Transverse colon (tissue), 3 donors: ENCODE data around the gene KREMEN1.

Experiments
- CTCF ChIP-seq, 5 experiments: fragments of 200-600 bp in 3 of 5; fragments of 450-650 bp in 2 of 5; sonication (generic) in 3 of 5; IDR thresholded peaks; 1 replicate in 2 of 5; 2 replicates in 3 of 5; pipeline ENCODE4 v1.5.1; 2016 to 2017; ENCODE audit warnings: antibody characterized with exemption in 5 of 5, inconsistent platforms in 3 of 5, mild to moderate bottlenecking in 2 of 5, moderate library complexity in 1 of 5
- EP300 ChIP-seq: sonication (generic); formaldehyde crosslinking; IDR thresholded peaks from one replicate; pipeline ENCODE4 v1.6.1; 2017; ENCODE audit warnings: antibody characterized with exemption, low read depth
- POLR2A ChIP-seq: fragments of 450-650 bp; IDR thresholded peaks from one replicate; pipeline ENCODE4 v1.6.1; 2016; ENCODE audit warnings: antibody characterized with exemption, mild to moderate bottlenecking, moderate library complexity

DNA sequence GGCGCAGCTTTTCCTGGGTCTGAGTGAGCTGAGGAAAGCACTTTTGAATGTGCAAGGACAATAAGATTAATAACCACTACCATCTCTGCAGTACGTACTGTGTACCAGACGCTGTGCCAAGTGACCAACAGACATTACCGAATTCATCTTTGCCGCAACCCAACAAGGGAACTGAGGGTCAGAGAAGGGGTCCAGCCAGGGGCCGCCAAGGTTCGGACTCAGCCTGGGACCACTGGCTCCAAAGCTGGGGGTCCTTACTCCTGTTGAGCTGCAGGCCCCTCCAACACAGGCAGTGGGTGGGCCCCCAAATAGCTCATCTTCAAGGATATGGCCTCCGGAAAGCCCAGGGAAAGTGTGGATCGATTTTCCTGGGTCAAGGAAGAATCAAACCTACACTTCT, 77.9 kb downstream of the KREMEN1 start:
- TF ChIP-seq CTCF (IDR thresholded peaks at IDR 0.05) (no peak), EP300 (no peak), POLR2A (no peak)
